Breast epithelium (tissue), 4 donors: ENCODE measurements around the gene PRKCG. TPM values are rescaled to one million over a fixed set of nuclear protein-coding genes. Genes with fewer than 3 reads are reported as not detected.
"Not testable (repeated sequence)": the region's sequence is repeated elsewhere in the genome, so short reads cannot be mapped to it uniquely, and the experiment has no call there.

Experiments used
- DNase-seq, 2 donors: peaks; one replicate each; pipeline ENCODE4 v3.0.0-alpha.2; 2019; ENCODE audit warnings: low spot score in 2 of 2
- H3K27ac ChIP-seq, 2 donors: fragments of 200-600 bp; sonication (generic) in 1 of 2; one replicate each; pipeline ENCODE4 v1.5.1; 2016 to 2019; ENCODE audit warnings: mild to moderate bottlenecking in 1 of 2
- H3K27me3 ChIP-seq, 2 donors: fragments of 200-600 bp; sonication (generic) in 1 of 2; one replicate each; pipeline versions ENCODE4 v1.5.1 to v1.6.0; 2017 to 2019; ENCODE audit warnings: control low read depth in 1 of 2, mild to moderate bottlenecking in 1 of 2
- H3K36me3 ChIP-seq: fragments of 200-600 bp; one replicate; pipeline ENCODE4 v1.5.1; 2019
- H3K4me1 ChIP-seq, 2 donors: fragments of 200-600 bp; sonication (generic); one replicate each; pipeline ENCODE4 v1.5.1; 2016 to 2019; ENCODE audit warnings: control low read depth in 1 of 2
- H3K4me3 ChIP-seq, 3 donors: fragments of 200-600 bp; sonication (generic); 1 replicate in 2 of 3; 2 replicates in 1 of 3; pipeline ENCODE4 v1.5.1; 2016 to 2019; ENCODE audit warnings: mild to moderate bottlenecking in 3 of 3, moderate library complexity in 2 of 3
- H3K9me3 ChIP-seq, 2 donors: fragments of 200-600 bp; sonication (generic) in 1 of 2; one replicate each; pipeline ENCODE4 v1.5.1; 2016 to 2019; ENCODE audit warnings: control low read depth in 1 of 2
- POLR2A ChIP-seq: fragments of 450-650 bp; IDR thresholded peaks from one replicate; pipeline ENCODE4 v1.6.1; 2016; ENCODE audit warnings: antibody characterized with exemption, mild to moderate bottlenecking, moderate library complexity
- POLR2AphosphoS5 ChIP-seq, 3 donors: sonication (generic); formaldehyde crosslinking; IDR thresholded peaks; one replicate each; pipeline ENCODE4 v1.6.1; 2017; ENCODE audit warnings: antibody characterized with exemption in 3 of 3
- intact Hi-C: fragments of 100-400 bp; cut with DNase I; formaldehyde crosslinking; loops from one replicate; pipeline ENCODE4 v1.15.1; 2023; ENCODE audit warnings: low total_unique reads
- total RNA-seq, 3 donors: library from RNA; depleted of rRNA; stranded (reverse); fragments of >200 nt; gene quantifications; one replicate each; pipeline ENCODE4 v1.1.0, GENCODE V29; 2016
- TF ChIP-seq, protein P1 (sequence below), 3 donors: fragments of 450-650 bp; IDR thresholded peaks; one replicate each; pipeline ENCODE4 v1.5.1; 2016 to 2017; ENCODE audit warnings: antibody characterized with exemption in 3 of 3, mild to moderate bottlenecking in 3 of 3, moderate library complexity in 3 of 3

Gene PRKCG
- not detected for total RNA-seq

DNA sequence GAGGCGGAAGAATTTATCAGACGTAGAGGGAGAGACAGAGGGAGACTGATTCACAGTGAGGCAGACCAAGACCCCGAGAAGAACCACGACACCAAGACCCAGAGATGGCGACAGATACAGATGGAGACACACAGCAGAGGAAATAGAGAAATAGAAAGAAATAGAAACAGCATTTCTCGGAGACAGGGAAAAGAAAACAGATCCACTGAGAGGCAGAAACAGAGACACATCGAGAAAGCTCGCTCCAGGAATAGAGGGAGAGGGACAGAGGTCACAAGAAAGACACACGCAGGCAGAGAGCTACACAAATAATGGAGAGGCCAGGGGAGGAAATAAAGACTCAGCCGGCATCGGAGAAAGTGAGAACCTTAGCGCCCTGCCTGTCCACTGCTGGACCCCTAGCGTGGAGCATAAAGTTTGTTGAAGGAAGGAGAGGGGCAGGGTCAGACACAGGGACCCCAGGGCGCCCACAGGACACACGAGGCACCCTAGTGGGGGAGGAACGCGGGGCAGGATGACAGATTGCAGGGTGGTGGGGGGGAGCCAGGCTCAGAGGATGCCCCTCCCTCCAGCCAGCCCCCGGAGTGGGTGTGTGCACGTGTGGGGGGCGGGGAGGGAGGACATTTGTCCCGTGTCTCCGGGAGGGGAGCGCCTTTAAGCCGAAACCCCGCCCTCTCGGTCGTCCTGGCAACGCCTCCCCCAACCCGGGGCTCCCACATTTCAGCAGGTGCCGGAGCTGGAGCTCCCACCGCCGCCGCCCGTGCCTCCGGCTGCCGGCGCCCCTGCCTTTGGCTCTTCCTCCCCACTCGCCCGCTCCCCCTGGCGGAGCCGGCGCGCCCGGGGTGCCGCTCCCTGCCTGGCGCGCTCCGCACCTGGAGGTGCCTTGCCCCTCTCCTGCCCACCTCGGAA, at the start of gene PRKCG:
PRKCG (plus strand) TSS at position 716 of the 909 bp plus-strand sequence. CDS start 298 bp downstream, outside the sequence.
- peaks cover 0 to 42% of the 10 kb centered on the region in 2 donors for H3K27me3 ChIP-seq
- peaks cover 0 to 9% of the 10 kb centered on the region in 2 donors for H3K4me1 ChIP-seq
- TF ChIP-seq, protein P1, sequence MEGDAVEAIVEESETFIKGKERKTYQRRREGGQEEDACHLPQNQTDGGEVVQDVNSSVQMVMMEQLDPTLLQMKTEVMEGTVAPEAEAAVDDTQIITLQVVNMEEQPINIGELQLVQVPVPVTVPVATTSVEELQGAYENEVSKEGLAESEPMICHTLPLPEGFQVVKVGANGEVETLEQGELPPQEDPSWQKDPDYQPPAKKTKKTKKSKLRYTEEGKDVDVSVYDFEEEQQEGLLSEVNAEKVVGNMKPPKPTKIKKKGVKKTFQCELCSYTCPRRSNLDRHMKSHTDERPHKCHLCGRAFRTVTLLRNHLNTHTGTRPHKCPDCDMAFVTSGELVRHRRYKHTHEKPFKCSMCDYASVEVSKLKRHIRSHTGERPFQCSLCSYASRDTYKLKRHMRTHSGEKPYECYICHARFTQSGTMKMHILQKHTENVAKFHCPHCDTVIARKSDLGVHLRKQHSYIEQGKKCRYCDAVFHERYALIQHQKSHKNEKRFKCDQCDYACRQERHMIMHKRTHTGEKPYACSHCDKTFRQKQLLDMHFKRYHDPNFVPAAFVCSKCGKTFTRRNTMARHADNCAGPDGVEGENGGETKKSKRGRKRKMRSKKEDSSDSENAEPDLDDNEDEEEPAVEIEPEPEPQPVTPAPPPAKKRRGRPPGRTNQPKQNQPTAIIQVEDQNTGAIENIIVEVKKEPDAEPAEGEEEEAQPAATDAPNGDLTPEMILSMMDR (IDR thresholded peaks at IDR 0.05) = peak in 1 of 3 donors; percentile 32
- TF ChIP-seq POLR2AphosphoS5 (IDR thresholded peaks at IDR 0.05) = no peak
- no peak within 1 kb of the TSS for H3K27ac ChIP-seq
- peak within 1 kb of the TSS; percentile 13 to 59 (median 39) for H3K4me3 ChIP-seq
- no peak for DNase-seq
- no peaks in the 10 kb centered on the region for H3K9me3 ChIP-seq
- H3K36me3 ChIP-seq = no peaks in the 10 kb centered on the region
- intact Hi-C loops = loop anchor here (5.0 to 10.0 kb wide), 2 partner anchors 484 to 593 kb away; partner anchors contain the start of genes CDC42EP5 and ZNF765

DNA sequence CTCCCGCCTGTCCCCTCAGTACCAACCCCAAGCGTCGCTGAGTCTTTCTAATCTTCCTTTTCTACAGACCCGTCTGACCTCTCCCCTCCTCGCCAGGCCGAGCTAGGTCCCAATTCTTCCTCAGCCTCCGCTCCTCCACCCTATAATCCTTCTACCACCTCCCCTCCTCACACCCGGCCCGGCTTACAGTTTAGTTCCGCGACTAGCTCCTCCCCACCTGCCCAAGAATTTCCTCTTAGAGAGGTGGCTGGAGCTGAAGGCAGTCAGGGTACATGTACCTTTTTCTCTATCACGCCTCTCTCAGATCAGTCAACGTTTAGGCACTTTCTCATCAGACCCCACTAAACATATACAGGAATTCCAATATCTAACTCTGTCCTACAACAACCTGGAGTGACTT, 49.1 kb upstream of the PRKCG start:
- DNase-seq, intact Hi-C loops, H3K9me3 ChIP-seq, H3K36me3 ChIP-seq, H3K4me3 ChIP-seq, H3K27ac ChIP-seq, H3K4me1 ChIP-seq: not testable (repeated sequence)
- H3K27me3 ChIP-seq = peaks cover 0 to 13% of the 10 kb centered on the region in 2 donors

DNA sequence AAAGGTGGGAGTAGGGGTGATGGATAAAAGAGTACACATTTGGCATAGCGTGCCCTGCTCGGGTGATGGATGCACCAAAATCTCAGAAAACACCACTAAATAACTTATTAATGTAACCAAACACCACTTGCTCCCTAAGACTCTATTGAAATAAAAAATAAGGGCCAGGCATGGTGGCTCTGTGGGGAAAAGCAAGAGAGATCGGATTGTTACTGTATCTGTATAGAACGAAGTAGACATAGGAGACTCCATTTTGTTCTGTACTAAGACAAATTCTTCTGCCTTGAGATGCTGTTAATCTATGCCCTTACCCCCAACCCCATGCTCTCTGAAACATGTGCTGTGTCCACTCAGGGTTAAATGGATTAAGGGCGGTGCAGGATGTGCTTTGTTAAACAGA, 43.6 kb upstream of the PRKCG start:
- H3K4me1 ChIP-seq, H3K36me3 ChIP-seq, H3K27me3 ChIP-seq, DNase-seq, H3K9me3 ChIP-seq, H3K27ac ChIP-seq, H3K4me3 ChIP-seq, intact Hi-C loops: not testable (repeated sequence)

DNA sequence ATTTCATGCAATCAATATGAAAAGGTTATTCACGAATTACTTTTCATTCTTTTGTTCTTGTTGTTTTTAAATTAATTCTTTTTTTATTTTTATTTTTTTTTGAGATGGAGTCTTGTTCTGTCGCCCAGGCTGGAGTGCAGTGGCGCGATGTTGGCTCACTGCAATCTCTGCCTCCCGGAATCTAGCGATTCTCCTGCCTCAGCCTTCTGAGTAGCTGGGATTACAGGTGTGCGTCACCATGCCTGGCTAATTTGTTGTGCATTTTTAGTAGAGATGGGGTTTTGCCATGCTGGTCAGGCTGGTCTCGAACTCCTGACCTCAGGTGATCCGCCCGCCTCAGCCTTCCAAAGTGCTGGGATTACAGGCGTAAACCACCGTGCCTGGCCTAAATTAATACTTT, 41.8 kb upstream of the PRKCG start:
- H3K27me3 ChIP-seq, DNase-seq, H3K36me3 ChIP-seq, H3K4me3 ChIP-seq, intact Hi-C loops, H3K27ac ChIP-seq, H3K9me3 ChIP-seq, H3K4me1 ChIP-seq: not testable (repeated sequence)

DNA sequence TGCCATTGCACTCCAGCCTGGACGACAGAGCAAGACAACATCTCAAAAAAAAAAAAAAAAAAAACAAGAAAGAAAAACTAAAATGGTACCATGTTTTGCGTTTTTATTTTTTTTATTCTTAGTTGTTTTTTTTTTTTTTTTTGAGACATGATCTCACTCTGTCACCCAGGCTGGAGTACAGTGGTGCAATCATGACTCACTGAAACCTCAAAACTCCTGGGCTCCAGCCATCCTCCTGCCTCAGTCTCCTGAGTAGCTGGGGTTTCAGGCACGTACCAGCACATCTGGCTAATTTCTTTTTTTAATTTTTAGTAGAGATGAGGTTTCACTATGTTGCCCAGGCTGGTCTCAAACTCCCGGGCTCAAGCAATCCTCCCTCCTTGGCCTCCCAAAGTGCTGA, 41.1 kb upstream of the PRKCG start:
- H3K27ac ChIP-seq, intact Hi-C loops: not testable (repeated sequence)

DNA sequence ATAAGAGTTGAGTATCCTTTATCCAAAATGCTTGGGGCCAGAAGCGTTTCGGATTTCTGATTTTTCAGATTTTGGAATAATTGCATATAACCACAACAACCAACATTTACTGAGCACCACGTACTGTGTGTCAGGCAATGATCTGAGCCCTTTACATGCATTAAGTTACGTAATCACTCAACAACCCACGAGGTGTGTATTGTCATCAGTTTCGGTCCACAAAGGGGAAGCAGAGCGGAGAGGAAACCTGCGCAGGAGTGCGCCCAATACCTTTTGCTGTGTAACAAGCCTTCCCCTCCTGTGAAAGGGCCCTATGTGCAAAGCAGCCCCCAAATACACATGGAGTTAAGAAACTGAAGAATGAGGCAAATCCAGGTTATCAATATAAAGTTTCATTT, 37.1 kb upstream of the PRKCG start:
- H3K27me3 ChIP-seq = no peaks in the 10 kb centered on the region

More for the DNA sequence above, 41.1 kb upstream of the PRKCG start:
- DNase-seq, H3K4me1 ChIP-seq, H3K36me3 ChIP-seq, H3K27me3 ChIP-seq, H3K4me3 ChIP-seq, H3K9me3 ChIP-seq: not testable (repeated sequence)

DNA sequence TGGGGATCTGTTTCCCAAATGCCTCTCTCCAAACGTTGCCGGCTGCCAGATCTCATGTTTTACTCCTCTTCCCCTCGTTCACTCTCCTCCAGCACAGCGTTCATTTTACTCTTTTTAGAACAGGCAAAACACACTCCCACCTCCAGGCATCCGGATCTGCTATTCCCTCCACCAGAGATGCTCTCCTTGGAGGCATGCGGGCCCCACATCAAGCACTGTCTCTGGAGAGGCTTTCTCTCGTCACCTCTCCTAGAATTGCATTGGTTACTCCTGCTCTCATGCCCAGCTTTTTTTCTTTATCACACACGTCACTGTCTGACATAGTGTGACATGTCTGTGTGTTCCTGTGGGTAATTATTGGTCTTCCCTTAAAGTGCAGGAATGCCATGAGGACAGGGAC, 34.4 kb upstream of the PRKCG start:
- DNase-seq = no peak
- TF ChIP-seq POLR2AphosphoS5 (IDR thresholded peaks at IDR 0.05) = no peak
- TF ChIP-seq, protein P1 (IDR thresholded peaks at IDR 0.05) = no peak
- TF ChIP-seq POLR2A = no peak
- no peaks in the 10 kb centered on the region for H3K36me3 ChIP-seq
- H3K27ac ChIP-seq = no peak overlapping the region
- H3K9me3 ChIP-seq = no peaks in the 10 kb centered on the region
- no peaks in the 10 kb centered on the region for H3K4me1 ChIP-seq
- intact Hi-C loops = no loop called here
- no peaks in the 10 kb centered on the region for H3K27me3 ChIP-seq
- no peak overlapping the region for H3K4me3 ChIP-seq

More for the DNA sequence above, 37.1 kb upstream of the PRKCG start:
- H3K27ac ChIP-seq = no peak overlapping the region
- intact Hi-C loops = no loop called here
- TF ChIP-seq, protein P1 (IDR thresholded peaks at IDR 0.05) = no peak
- TF ChIP-seq POLR2A (no peak), POLR2AphosphoS5 (IDR thresholded peaks at IDR 0.05) (no peak)
- H3K4me3 ChIP-seq = no peak overlapping the region
- no peaks in the 10 kb centered on the region for H3K4me1 ChIP-seq
- no peaks in the 10 kb centered on the region for H3K9me3 ChIP-seq
- H3K36me3 ChIP-seq = no peaks in the 10 kb centered on the region
- no peak for DNase-seq
